Skin epidermis (tissue), 12 donors: ENCODE results near the gene DTNA.

Experiments
- H3K27ac ChIP-seq, 21 experiments: fragments of 200-600 bp; sonication (generic) in 11 of 21; one replicate each; pipeline ENCODE4 v1.5.0; 2020; ENCODE audit warnings: mild to moderate bottlenecking in 3 of 21, inconsistent platforms in 2 of 21, moderate library complexity in 2 of 21
- H3K4me3 ChIP-seq, 7 experiments: fragments of 200-600 bp; sonication (generic) in 2 of 7; one replicate each; pipeline ENCODE4 v1.5.0; 2020; ENCODE audit warnings: inconsistent platforms in 2 of 7, mild to moderate bottlenecking in 2 of 7, moderate library complexity in 1 of 7

Gene DTNA

GRCh38 chr18:34760444-34760843 is 50.3 kb downstream of the DTNA start:
- H3K27ac ChIP-seq = no peak overlapping the region

GRCh38 chr18:34764451-34764850 is 54.4 kb downstream of the DTNA start:
- H3K4me3 ChIP-seq = no peak overlapping the region
- H3K27ac ChIP-seq = no peak overlapping the region

More at GRCh38 chr18:34760444-34760843, 50.3 kb downstream of the DTNA start:
- H3K4me3 ChIP-seq = no peak overlapping the region

- H3K27ac ChIP-seq = no peak overlapping the region
- no peak overlapping the region for H3K4me3 ChIP-seq
These were observed 57.5 kb downstream of the DTNA start for GRCh38 chr18:34767601-34768027.

GRCh38 chr18:34771958-34772357 is 61.9 kb downstream of the DTNA start:
- H3K4me3 ChIP-seq = no peak overlapping the region
- H3K27ac ChIP-seq = no peak overlapping the region

- no peak overlapping the region for H3K4me3 ChIP-seq
- H3K27ac ChIP-seq = no peak overlapping the region
These were observed 62.8 kb downstream of the DTNA start for GRCh38 chr18:34772887-34773286.

GRCh38 chr18:34773378-34773777 is 63.3 kb downstream of the DTNA start:
- Histone ChIP-seq H3K27ac (no peak overlapping the region), H3K4me3 (no peak overlapping the region)

GRCh38 chr18:34773961-34774766 is 64.1 kb downstream of the DTNA start:
- H3K27ac ChIP-seq = no peak overlapping the region
- no peak overlapping the region for H3K4me3 ChIP-seq

GRCh38 chr18:34775461-34775860 is 65.4 kb downstream of the DTNA start:
- no peak overlapping the region for H3K27ac ChIP-seq
- no peak overlapping the region for H3K4me3 ChIP-seq

GRCh38 chr18:34779112-34779511 is 69.0 kb downstream of the DTNA start:
- Histone ChIP-seq H3K4me3 (no peak overlapping the region), H3K27ac (no peak overlapping the region)

- H3K27ac ChIP-seq = no peak overlapping the region
These were observed 70.8 kb downstream of the DTNA start for GRCh38 chr18:34780856-34781255.

GRCh38 chr18:34783501-34783900 is 73.4 kb downstream of the DTNA start:
- no peak overlapping the region for H3K27ac ChIP-seq
- H3K4me3 ChIP-seq = no peak overlapping the region

More at GRCh38 chr18:34780856-34781255, 70.8 kb downstream of the DTNA start:
- H3K4me3 ChIP-seq = no peak overlapping the region

- H3K4me3 ChIP-seq = no peak overlapping the region
- no peak overlapping the region for H3K27ac ChIP-seq
These were observed 76.2 kb downstream of the DTNA start for GRCh38 chr18:34786162-34786741.

- Histone ChIP-seq H3K4me3 (no peak overlapping the region), H3K27ac (no peak overlapping the region)
These were observed 77.9 kb downstream of the DTNA start for GRCh38 chr18:34787931-34788532.

- no peak overlapping the region for H3K4me3 ChIP-seq
- H3K27ac ChIP-seq = no peak overlapping the region
These were observed 79.8 kb downstream of the DTNA start for GRCh38 chr18:34789768-34790344.

GRCh38 chr18:34794348-34794747 is 84.2 kb downstream of the DTNA start:
- H3K27ac ChIP-seq = no peak overlapping the region
- no peak overlapping the region for H3K4me3 ChIP-seq

- no peak overlapping the region for H3K4me3 ChIP-seq
- no peak overlapping the region for H3K27ac ChIP-seq
These were observed 85.1 kb downstream of the DTNA start for GRCh38 chr18:34795070-34795732.

GRCh38 chr18:34796035-34796657 is 86.0 kb downstream of the DTNA start:
- Histone ChIP-seq H3K27ac (no peak overlapping the region), H3K4me3 (no peak overlapping the region)

- no peak overlapping the region for H3K27ac ChIP-seq
- H3K4me3 ChIP-seq = no peak overlapping the region
These were observed 89.2 kb downstream of the DTNA start for GRCh38 chr18:34799291-34799690.

- H3K27ac ChIP-seq = no peak overlapping the region
These were observed 90.3 kb downstream of the DTNA start for GRCh38 chr18:34800381-34800780.

GRCh38 chr18:34801774-34802173 is 91.7 kb downstream of the DTNA start:
- H3K27ac ChIP-seq = peak overlapping the region in 1 of 21 experiments; percentile 17

More at GRCh38 chr18:34800381-34800780, 90.3 kb downstream of the DTNA start:
- H3K4me3 ChIP-seq = no peak overlapping the region

More at GRCh38 chr18:34801774-34802173, 91.7 kb downstream of the DTNA start:
- no peak overlapping the region for H3K4me3 ChIP-seq
